ENCODE data around the gene HOOK2. TPM values are rescaled to one million over a fixed set of nuclear protein-coding genes. Genes with fewer than 3 reads are reported as not detected.

HOOK2 gene
- total and polyA plus RNA-seq, 9 of the 15 experiments (the other 6 are each of a cell fraction or from before 2014, with no cell fraction given), result 1.3 to 17.2 (median 9.9) TPM

- no peak for TF ChIP-seq RERE (CRISPR knock-in tag; IDR thresholded peaks at IDR 0.05; ENCODE audit: borderline replicate concordance)
- TF ChIP-seq ZBTB1 (CRISPR knock-in tag; IDR thresholded peaks at IDR 0.05; ENCODE audit: borderline replicate concordance, low read depth), result peak; percentile 78
- TF ChIP-seq, protein P1, sequence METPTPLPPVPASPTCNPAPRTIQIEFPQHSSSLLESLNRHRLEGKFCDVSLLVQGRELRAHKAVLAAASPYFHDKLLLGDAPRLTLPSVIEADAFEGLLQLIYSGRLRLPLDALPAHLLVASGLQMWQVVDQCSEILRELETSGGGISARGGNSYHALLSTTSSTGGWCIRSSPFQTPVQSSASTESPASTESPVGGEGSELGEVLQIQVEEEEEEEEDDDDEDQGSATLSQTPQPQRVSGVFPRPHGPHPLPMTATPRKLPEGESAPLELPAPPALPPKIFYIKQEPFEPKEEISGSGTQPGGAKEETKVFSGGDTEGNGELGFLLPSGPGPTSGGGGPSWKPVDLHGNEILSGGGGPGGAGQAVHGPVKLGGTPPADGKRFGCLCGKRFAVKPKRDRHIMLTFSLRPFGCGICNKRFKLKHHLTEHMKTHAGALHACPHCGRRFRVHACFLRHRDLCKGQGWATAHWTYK (CRISPR knock-in tag; IDR thresholded peaks at IDR 0.05), result peak; percentile 88; the same call in 1 of the 2 replicates
- peak; percentile 69 for TF ChIP-seq SP1 (CRISPR knock-in tag; IDR thresholded peaks at IDR 0.05)
- peak; percentile 35 for TF ChIP-seq SUPT5H (IDR thresholded peaks at IDR 0.05)
- peak in 1 of 2 experiments; percentile 11; a peak in 1 of 4 replicates for TF ChIP-seq TBL1XR1 (IDR thresholded peaks at IDR 0.05; ENCODE audit: low read length in 2 of 2)
- TF ChIP-seq FOSL1 (tag; conservative IDR thresholded peaks at IDR 0.05), result peak; percentile 70
- TF ChIP-seq PKNOX1 (IDR thresholded peaks at IDR 0.05), result 0 out of 2 replicates have a peak, but pooled peaks have one; percentile 43
- TF ChIP-seq MAZ (CRISPR knock-in tag; conservative IDR thresholded peaks at IDR 0.05 in 1 of 2, IDR thresholded peaks at IDR 0.05 in 1 of 2), result peak; percentile 94 to 99
- TF ChIP-seq ZBED1 (IDR thresholded peaks at IDR 0.05), result no peak
- peak; percentile 44; the same call in 1 of the 2 replicates for TF ChIP-seq JUN (IDR thresholded peaks at IDR 0.05; ENCODE audit: borderline replicate concordance, low read depth, low read length)
- no peak for TF ChIP-seq JUN (CRISPR knock-in tag; IDR thresholded peaks at IDR 0.05; ENCODE audit: borderline replicate concordance)
- TF ChIP-seq, protein P2, sequence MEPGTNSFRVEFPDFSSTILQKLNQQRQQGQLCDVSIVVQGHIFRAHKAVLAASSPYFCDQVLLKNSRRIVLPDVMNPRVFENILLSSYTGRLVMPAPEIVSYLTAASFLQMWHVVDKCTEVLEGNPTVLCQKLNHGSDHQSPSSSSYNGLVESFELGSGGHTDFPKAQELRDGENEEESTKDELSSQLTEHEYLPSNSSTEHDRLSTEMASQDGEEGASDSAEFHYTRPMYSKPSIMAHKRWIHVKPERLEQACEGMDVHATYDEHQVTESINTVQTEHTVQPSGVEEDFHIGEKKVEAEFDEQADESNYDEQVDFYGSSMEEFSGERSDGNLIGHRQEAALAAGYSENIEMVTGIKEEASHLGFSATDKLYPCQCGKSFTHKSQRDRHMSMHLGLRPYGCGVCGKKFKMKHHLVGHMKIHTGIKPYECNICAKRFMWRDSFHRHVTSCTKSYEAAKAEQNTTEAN (CRISPR knock-in tag; IDR thresholded peaks at IDR 0.05), result 0 out of 2 replicates have a peak, but pooled peaks have one; percentile 57
- no peak for TF ChIP-seq TAF7 (tag; IDR thresholded peaks at IDR 0.05)
These were observed 7.3 kb upstream of the HOOK2 start (continued) for GRCh38 chr19:12782424-12783290.
